Measurements from ENCODE around the gene RUSC1. TPM values are rescaled to one million over a fixed set of nuclear protein-coding genes. Genes with fewer than 3 reads are reported as not detected.

RUSC1 gene
- polyA plus RNA-seq, 1 of the 3 experiments (the other 2 are of a cell fraction) = 49.9 TPM

- H3K4me3 ChIP-seq (ENCODE audit: low read depth in 2 of 2, low read length in 1 of 2) = no peak overlapping the region
- H3K79me2 ChIP-seq (ENCODE audit: insufficient read depth) = no peaks in the 10 kb centered on the region
- no peaks in the 10 kb centered on the region for H3K36me3 ChIP-seq (replicated peaks in 1 of 2; ENCODE audit: control insufficient read depth in 1 of 2, insufficient read depth in 2 of 2, low read length in 1 of 2)
- no peak for TF ChIP-seq NRF1 (IDR thresholded peaks at IDR 0.05; ENCODE audit: low read depth, low read length)
- no peak for TF ChIP-seq JUND (IDR thresholded peaks at IDR 0.05)
- no peak for TF ChIP-seq GABPA (IDR thresholded peaks at IDR 0.05; ENCODE audit: low read depth)
- TF ChIP-seq MAX (IDR thresholded peaks at IDR 0.05; ENCODE audit: low read depth) = no peak
- TF ChIP-seq NFIC (IDR thresholded peaks at IDR 0.05; ENCODE audit: borderline replicate concordance) = no peak
- TF ChIP-seq ELF1 (IDR thresholded peaks at IDR 0.05) = no peak
- no peak for TF ChIP-seq RFX5 (IDR thresholded peaks at IDR 0.05; ENCODE audit: low read length)
- TF ChIP-seq MXI1 (IDR thresholded peaks at IDR 0.05; ENCODE audit: low read depth, low read length) = no peak
- no peak for TF ChIP-seq CTCF (IDR thresholded peaks at IDR 0.05)
- TF ChIP-seq RXRA (IDR thresholded peaks at IDR 0.05; ENCODE audit: borderline replicate concordance, low read depth) = no peak
- no peak for TF ChIP-seq GATA2 (CRISPR knock-in tag; IDR thresholded peaks at IDR 0.05)
- no peaks in the 10 kb centered on the region for H3F3A ChIP-seq (replicated peaks; ENCODE audit: insufficient read depth)
- no peak overlapping the region for H3K27ac ChIP-seq (ENCODE audit: low read depth in 2 of 2, low read length in 1 of 2)
- H2AFZ ChIP-seq (ENCODE audit: low read depth) = no peak overlapping the region
- no peaks in the 10 kb centered on the region for H3K27me3 ChIP-seq (ENCODE audit: insufficient read depth)
- H3K9ac ChIP-seq = no peak overlapping the region
- H3K4me2 ChIP-seq = no peak overlapping the region
- H3K9me2 ChIP-seq = no peaks in the 10 kb centered on the region
- no peak for DNase-seq
- 83% methylated on average over 7 of the region's 7 CpGs for WGBS (ENCODE audit: low lambda C conversion rate)
- no peaks in the 10 kb centered on the region for H3K9me3 ChIP-seq
- no peaks in the 10 kb centered on the region for H4K20me1 ChIP-seq (ENCODE audit: insufficient read depth)
- ChIA-PET POLR2A (no interaction called here), CTCF (interaction anchor here (0.8 to 1.3 kb wide), 2 partner anchors 11 to 26 kb away, joined by 3 to 6 read pairs; partner anchors contain the start of gene FDPS)
- no peaks in the 10 kb centered on the region for H3K4me1 ChIP-seq (ENCODE audit: control insufficient read depth in 1 of 2, insufficient read depth in 2 of 2, low read depth in 1 of 2, low read length in 1 of 2)
Observed at GRCh38 chr1:155297384-155297783, 23.3 kb upstream of the RUSC1 start.

GRCh38 chr1:155300024-155300423 is 20.7 kb upstream of the RUSC1 start:
- no peak overlapping the region for H3K4me2 ChIP-seq
- no peak overlapping the region for H2AFZ ChIP-seq (ENCODE audit: low read depth)
- no peaks in the 10 kb centered on the region for H3K4me1 ChIP-seq (ENCODE audit: control insufficient read depth in 1 of 2, insufficient read depth in 2 of 2, low read depth in 1 of 2, low read length in 1 of 2)
- H3K36me3 ChIP-seq (replicated peaks in 1 of 2; ENCODE audit: control insufficient read depth in 1 of 2, insufficient read depth in 2 of 2, low read length in 1 of 2) = no peaks in the 10 kb centered on the region
- H3K9me3 ChIP-seq = no peaks in the 10 kb centered on the region
- TF ChIP-seq YY1 (IDR thresholded peaks at IDR 0.05; ENCODE audit: low read depth) = no peak
- TF ChIP-seq RCOR1 (IDR thresholded peaks at IDR 0.05; ENCODE audit: low read length) = no peak
- no peak for TF ChIP-seq MXI1 (IDR thresholded peaks at IDR 0.05; ENCODE audit: low read depth, low read length)
- TF ChIP-seq ELF1 (IDR thresholded peaks at IDR 0.05) = no peak
- no peak for TF ChIP-seq MEF2A (IDR thresholded peaks at IDR 0.05; ENCODE audit: borderline replicate concordance, low read depth)
- TF ChIP-seq TCF12 (IDR thresholded peaks at IDR 0.05) = no peak
- TF ChIP-seq CTCF (IDR thresholded peaks at IDR 0.05) = no peak
- no peak for TF ChIP-seq GATA2 (CRISPR knock-in tag; IDR thresholded peaks at IDR 0.05)
- no peak for TF ChIP-seq NFIC (IDR thresholded peaks at IDR 0.05; ENCODE audit: borderline replicate concordance)
- no peak for TF ChIP-seq FOXJ3 (CRISPR knock-in tag; IDR thresholded peaks at IDR 0.05)
- no peak for TF ChIP-seq RFX5 (IDR thresholded peaks at IDR 0.05; ENCODE audit: low read length)
- TF ChIP-seq FOXM1 (IDR thresholded peaks at IDR 0.05; ENCODE audit: low read depth) = no peak
- no peak for TF ChIP-seq USF2 (IDR thresholded peaks at IDR 0.05; ENCODE audit: borderline replicate concordance, low read depth, low read length)
- no peak for TF ChIP-seq JUND (IDR thresholded peaks at IDR 0.05)
- TF ChIP-seq POLR2AphosphoS5 (IDR thresholded peaks at IDR 0.05; ENCODE audit: low read depth, low read length) = no peak
- no peak for TF ChIP-seq GABPA (IDR thresholded peaks at IDR 0.05; ENCODE audit: low read depth)
- no peak for TF ChIP-seq ZBTB33 (IDR thresholded peaks at IDR 0.05; ENCODE audit: borderline replicate concordance, low read depth)
- no peak for DNase-seq
- ChIA-PET POLR2A (no interaction called here), CTCF (interaction anchor here (1.0 to 2.9 kb wide), 2 partner anchors 22 to 50 kb away, joined by 4 to 15 read pairs; no protein-coding TSS in a partner anchor)
- H3K4me3 ChIP-seq (ENCODE audit: low read depth in 2 of 2, low read length in 1 of 2) = no peak overlapping the region
- 81% methylated on average over 8 of the region's 8 CpGs for WGBS (ENCODE audit: low lambda C conversion rate)
- no peaks in the 10 kb centered on the region for H4K20me1 ChIP-seq (ENCODE audit: insufficient read depth)
- H3K79me2 ChIP-seq (ENCODE audit: insufficient read depth) = no peaks in the 10 kb centered on the region
- no peak overlapping the region for H3K9ac ChIP-seq
- no peak overlapping the region for H3K27ac ChIP-seq (ENCODE audit: low read depth in 2 of 2, low read length in 1 of 2)
- H3F3A ChIP-seq (replicated peaks; ENCODE audit: insufficient read depth) = no peaks in the 10 kb centered on the region
- H3K27me3 ChIP-seq (ENCODE audit: insufficient read depth) = no peaks in the 10 kb centered on the region
- no peaks in the 10 kb centered on the region for H3K9me2 ChIP-seq

Measured in SK-N-SH (cell line).